ENCODE results near the gene ZFAND4. TPM values are rescaled to one million over a fixed set of nuclear protein-coding genes. Genes with fewer than 3 reads are reported as not detected.
"Not testable (repeated sequence)": the region's sequence is repeated elsewhere in the genome, so short reads cannot be mapped to it uniquely, and the experiment has no call there.

Gene ZFAND4
- total RNA-seq, 1 experiment from 2014 or later = 15.5 TPM

GRCh38 chr10:45657033-45657926 is 15.3 kb downstream of the ZFAND4 start (continued):
- TF ChIP-seq TCF7L2 (IDR thresholded peaks at IDR 0.05; ENCODE audit: borderline replicate concordance, extremely low read depth, insufficient read depth, insufficient read length) (no peak), SP1 (IDR thresholded peaks at IDR 0.05; ENCODE audit: low read depth) (no peak)

GRCh38 chr10:45655219-45655618 is 17.4 kb downstream of the ZFAND4 start:
- ChIA-PET CTCF (no interaction called here), POLR2A (no interaction called here), RAD21 (ENCODE audit: low non-redundant PET in 1 of 2, low total read pairs in 2 of 2, uncharacterized antibody in 2 of 2, unreplicated experiment in 2 of 2) (no interaction called here)
- H3K9me3 ChIP-seq (ENCODE audit: control insufficient read depth in 1 of 2, insufficient read depth in 1 of 2, low read depth in 1 of 2, low read length in 2 of 2) = no peaks in the 10 kb centered on the region
- no peak overlapping the region for H3K4me2 ChIP-seq (ENCODE audit: low read length)
- TF ChIP-seq SP1 (IDR thresholded peaks at IDR 0.05; ENCODE audit: low read depth) = no peak
- ATAC-seq = no peak
- no peak overlapping the region for H3K27ac ChIP-seq (ENCODE audit: low read depth, low read length)
- peaks cover 15% of the 10 kb centered on the region for H3K79me2 ChIP-seq (ENCODE audit: insufficient read depth, low read length)
- H3K27me3 ChIP-seq (ENCODE audit: insufficient read depth, low read length) = no peaks in the 10 kb centered on the region
- H3K9me2 ChIP-seq (ENCODE audit: insufficient read depth) = no peaks in the 10 kb centered on the region
- H3K36me3 ChIP-seq (ENCODE audit: control insufficient read depth in 1 of 2, insufficient read depth in 2 of 2, low read length in 2 of 2) = no peaks in the 10 kb centered on the region
- intact Hi-C loops (cut with micrococcal nuclease) = no loop called here
- H4K20me1 ChIP-seq (ENCODE audit: insufficient read depth) = no peaks in the 10 kb centered on the region
- DNase-seq (ENCODE audit: low read depth, low spot score) = no peak
- BruUV-seq (replicated peaks) = no TSS peak
- H3K4me1 ChIP-seq (ENCODE audit: control insufficient read depth in 1 of 2, insufficient read depth in 2 of 2, low read length in 2 of 2) = no peaks in the 10 kb centered on the region
- no peak overlapping the region for H3K4me3 ChIP-seq (replicated peaks in 1 of 2; ENCODE audit: low read depth in 1 of 2, low read length in 2 of 2)
- H3K9ac ChIP-seq (ENCODE audit: low read length) = no peak overlapping the region
- no peak overlapping the region for H2AFZ ChIP-seq (ENCODE audit: low read depth, low read length, poor library complexity, severe bottlenecking)

- H3K9me2 ChIP-seq (ENCODE audit: insufficient read depth); BruUV-seq (replicated peaks); H2AFZ ChIP-seq (ENCODE audit: low read depth, low read length, poor library complexity, severe bottlenecking); RAD21 ChIA-PET (ENCODE audit: low non-redundant PET in 1 of 2, low total read pairs in 2 of 2, uncharacterized antibody in 2 of 2, unreplicated experiment in 2 of 2); H3K4me1 ChIP-seq (ENCODE audit: control insufficient read depth in 1 of 2, insufficient read depth in 2 of 2, low read length in 2 of 2); POLR2A ChIA-PET; H3K9ac ChIP-seq (ENCODE audit: low read length); H3K4me2 ChIP-seq (ENCODE audit: low read length); H3K9me3 ChIP-seq (ENCODE audit: control insufficient read depth in 1 of 2, insufficient read depth in 1 of 2, low read depth in 1 of 2, low read length in 2 of 2); DNase-seq (ENCODE audit: low read depth, low spot score); H3K27me3 ChIP-seq (ENCODE audit: insufficient read depth, low read length); H4K20me1 ChIP-seq (ENCODE audit: insufficient read depth); H3K27ac ChIP-seq (ENCODE audit: low read depth, low read length); CTCF ChIA-PET; H3K36me3 ChIP-seq (ENCODE audit: control insufficient read depth in 1 of 2, insufficient read depth in 2 of 2, low read length in 2 of 2); intact Hi-C loops (cut with micrococcal nuclease); ATAC-seq; H3K4me3 ChIP-seq (replicated peaks in 1 of 2; ENCODE audit: low read depth in 1 of 2, low read length in 2 of 2): not testable (repeated sequence)
- H3K79me2 ChIP-seq (ENCODE audit: insufficient read depth, low read length) = peaks cover 15% of the 10 kb centered on the region
Measured at GRCh38 chr10:45654753-45655141, 17.8 kb downstream of the ZFAND4 start.
